Measurements from ENCODE around the gene POLDIP2. TPM values are rescaled to one million over a fixed set of nuclear protein-coding genes. Genes with fewer than 3 reads are reported as not detected.

The POLDIP2 gene, protein sequence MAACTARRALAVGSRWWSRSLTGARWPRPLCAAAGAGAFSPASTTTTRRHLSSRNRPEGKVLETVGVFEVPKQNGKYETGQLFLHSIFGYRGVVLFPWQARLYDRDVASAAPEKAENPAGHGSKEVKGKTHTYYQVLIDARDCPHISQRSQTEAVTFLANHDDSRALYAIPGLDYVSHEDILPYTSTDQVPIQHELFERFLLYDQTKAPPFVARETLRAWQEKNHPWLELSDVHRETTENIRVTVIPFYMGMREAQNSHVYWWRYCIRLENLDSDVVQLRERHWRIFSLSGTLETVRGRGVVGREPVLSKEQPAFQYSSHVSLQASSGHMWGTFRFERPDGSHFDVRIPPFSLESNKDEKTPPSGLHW
- total RNA-seq, result 103 and 118 TPM in 2 replicates

DNA sequence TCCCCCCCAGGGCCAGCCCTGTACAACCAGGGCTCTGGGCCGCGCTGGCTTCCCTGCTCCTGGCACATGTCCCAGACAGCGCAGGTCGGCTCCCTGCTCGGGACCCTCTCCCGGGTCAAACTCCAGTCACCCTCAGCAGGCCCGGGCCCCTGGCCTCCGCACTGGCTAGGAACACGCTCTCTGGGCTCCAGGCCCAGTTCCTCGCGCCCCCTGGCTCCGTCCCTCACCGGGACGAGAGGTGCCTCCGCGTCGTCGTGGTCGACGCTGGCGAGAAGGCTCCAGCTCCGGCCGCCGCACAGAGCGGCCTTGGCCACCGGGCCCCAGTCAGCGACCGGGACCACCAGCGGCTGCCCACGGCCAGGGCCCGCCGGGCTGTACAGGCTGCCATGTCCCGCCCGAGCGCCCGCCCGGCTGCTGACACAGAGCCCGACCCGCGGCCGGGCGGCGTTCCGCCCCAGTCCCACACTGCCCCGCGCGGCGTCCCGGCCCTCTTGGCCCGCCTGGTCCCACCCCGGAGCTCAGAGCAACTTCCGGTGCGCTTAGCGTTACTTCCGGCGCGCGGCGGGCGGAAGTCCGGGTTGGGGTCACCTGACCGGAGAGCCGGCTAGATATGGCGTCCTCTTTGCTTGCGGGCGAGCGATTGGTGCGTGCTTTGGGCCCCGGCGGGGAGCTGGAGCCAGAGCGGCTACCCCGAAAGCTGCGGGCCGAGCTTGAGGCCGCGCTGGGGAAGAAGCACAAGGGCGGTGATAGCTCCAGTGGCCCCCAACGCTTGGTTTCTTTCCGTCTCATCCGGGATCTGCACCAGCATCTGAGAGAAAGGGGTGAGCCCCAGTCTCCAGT lies at the start of gene POLDIP2:
TSS of gene POLDIP2 (minus strand) at position 467 of the 840 bp plus-strand sequence. CDS start at position 388, 79 bp downstream.
- DNase-seq (ENCODE audit: low read depth), result peak; percentile 71

GRCh38 chr17:28406473-28406814 lies 49.1 kb upstream of the POLDIP2 start:
- peak overlapping the region; percentile 53 for H3K4me3 ChIP-seq (ENCODE audit: low read depth, low read length)
- DNase-seq (ENCODE audit: low read depth), result no peak
- H3K27me3 ChIP-seq (ENCODE audit: control insufficient read depth, insufficient read depth, low read length), result no peaks in the 10 kb centered on the region
- TF ChIP-seq CTCF (IDR thresholded peaks at IDR 0.05; ENCODE audit: insufficient read depth, low read length, poor library complexity, severe bottlenecking), result no peak
- H3K36me3 ChIP-seq (ENCODE audit: control insufficient read depth, insufficient read depth, low read length), result no peaks in the 10 kb centered on the region

More for the DNA sequence above, at the start of gene POLDIP2:
- no peaks in the 10 kb centered on the region for H3K27me3 ChIP-seq (ENCODE audit: control insufficient read depth, insufficient read depth, low read length)
- no peak for TF ChIP-seq CTCF (IDR thresholded peaks at IDR 0.05; ENCODE audit: insufficient read depth, low read length, poor library complexity, severe bottlenecking)
- H3K4me3 ChIP-seq (ENCODE audit: low read depth, low read length), result peak within 1 kb of the TSS; percentile 98
- H3K36me3 ChIP-seq (ENCODE audit: control insufficient read depth, insufficient read depth, low read length), result no peaks in the 10 kb centered on the region

- no peak for DNase-seq (ENCODE audit: low read depth)
- peak within 1 kb of the TSS; percentile 53 for H3K4me3 ChIP-seq (ENCODE audit: low read depth, low read length)
- no peaks in the 10 kb centered on the region for H3K36me3 ChIP-seq (ENCODE audit: control insufficient read depth, insufficient read depth, low read length)
- H3K27me3 ChIP-seq (ENCODE audit: control insufficient read depth, insufficient read depth, low read length), result no peaks in the 10 kb centered on the region
- no peak for TF ChIP-seq CTCF (IDR thresholded peaks at IDR 0.05; ENCODE audit: insufficient read depth, low read length, poor library complexity, severe bottlenecking)
Observed at GRCh38 chr17:28405632-28406472, 48.5 kb upstream of the POLDIP2 start, which contains the start of gene SLC46A1. TSS of gene SLC46A1 (minus strand) at chr17:28406212. CDS start at chr17:28406114, 98 bp downstream.

GRCh38 chr17:28404812-28405570 lies 47.7 kb upstream of the POLDIP2 start:
- H3K4me3 ChIP-seq (ENCODE audit: low read depth, low read length), result peak overlapping the region; percentile 53
- TF ChIP-seq CTCF (IDR thresholded peaks at IDR 0.05; ENCODE audit: insufficient read depth, low read length, poor library complexity, severe bottlenecking), result no peak
- no peak for DNase-seq (ENCODE audit: low read depth)
- H3K27me3 ChIP-seq (ENCODE audit: control insufficient read depth, insufficient read depth, low read length), result no peaks in the 10 kb centered on the region
- no peaks in the 10 kb centered on the region for H3K36me3 ChIP-seq (ENCODE audit: control insufficient read depth, insufficient read depth, low read length)

- Histone ChIP-seq H3K27me3 (ENCODE audit: control insufficient read depth, insufficient read depth, low read length) (no peaks in the 10 kb centered on the region), H3K36me3 (ENCODE audit: control insufficient read depth, insufficient read depth, low read length) (no peaks in the 10 kb centered on the region), H3K4me3 (ENCODE audit: low read depth, low read length) (no peak overlapping the region)
- no peak for DNase-seq (ENCODE audit: low read depth)
- TF ChIP-seq CTCF (IDR thresholded peaks at IDR 0.05; ENCODE audit: insufficient read depth, low read length, poor library complexity, severe bottlenecking), result no peak
Observed at GRCh38 chr17:28404461-28404811, 47.1 kb upstream of the POLDIP2 start.

Measured in kidney epithelial cell (primary cell).